Measurements from ENCODE around the gene ZFP14.
"Not testable (repeated sequence)": the region's sequence is repeated elsewhere in the genome, so short reads cannot be mapped to it uniquely, and the experiment has no call there.

Gene ZFP14

GRCh38 chr19:36329534-36329933 lies 49.5 kb downstream of the ZFP14 start:
- not testable (repeated sequence) for DNase-seq

GRCh38 chr19:36326649-36327048 lies 52.4 kb downstream of the ZFP14 start:
- DNase-seq: not testable (repeated sequence)

DNA sequence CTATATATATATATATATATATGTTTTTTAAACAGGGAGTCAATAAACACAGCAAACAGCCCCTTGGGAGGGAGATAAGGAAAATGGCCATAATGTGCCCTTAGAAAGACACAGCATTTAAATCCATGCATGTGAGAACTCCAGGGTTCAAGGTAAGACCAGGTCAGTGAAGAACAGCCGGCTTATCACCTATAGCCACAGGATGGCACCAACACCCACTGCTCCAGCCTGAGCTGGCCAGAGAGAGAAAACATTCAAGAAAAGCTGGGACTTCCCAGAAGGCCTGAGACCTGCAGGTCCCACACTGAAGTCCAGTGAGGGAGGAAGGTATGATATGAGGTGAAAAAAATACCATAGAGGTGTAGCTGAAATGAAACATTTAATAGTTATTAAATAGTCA lies 63.8 kb downstream of the ZFP14 start:
- not testable (repeated sequence) for DNase-seq

DNA sequence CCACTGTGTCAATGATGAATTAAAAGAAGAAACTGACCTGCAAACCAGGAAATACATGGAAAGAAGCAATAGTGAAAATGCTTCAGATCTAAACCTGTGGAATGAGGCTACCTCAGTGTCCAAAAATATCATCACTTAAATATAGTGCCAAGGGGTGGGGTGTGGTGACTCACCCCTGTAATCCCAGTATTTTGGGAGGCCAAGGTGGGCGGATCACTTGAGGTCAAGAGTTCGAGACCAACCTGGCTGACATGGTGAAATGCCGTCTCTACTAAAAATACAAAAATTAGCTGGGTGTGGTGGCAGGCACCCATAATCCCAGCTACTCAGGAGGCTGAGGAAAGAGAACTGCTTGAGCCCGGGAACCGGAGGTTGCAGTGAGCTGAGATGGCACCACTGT lies 64.9 kb downstream of the ZFP14 start:
- DNase-seq: not testable (repeated sequence)

DNA sequence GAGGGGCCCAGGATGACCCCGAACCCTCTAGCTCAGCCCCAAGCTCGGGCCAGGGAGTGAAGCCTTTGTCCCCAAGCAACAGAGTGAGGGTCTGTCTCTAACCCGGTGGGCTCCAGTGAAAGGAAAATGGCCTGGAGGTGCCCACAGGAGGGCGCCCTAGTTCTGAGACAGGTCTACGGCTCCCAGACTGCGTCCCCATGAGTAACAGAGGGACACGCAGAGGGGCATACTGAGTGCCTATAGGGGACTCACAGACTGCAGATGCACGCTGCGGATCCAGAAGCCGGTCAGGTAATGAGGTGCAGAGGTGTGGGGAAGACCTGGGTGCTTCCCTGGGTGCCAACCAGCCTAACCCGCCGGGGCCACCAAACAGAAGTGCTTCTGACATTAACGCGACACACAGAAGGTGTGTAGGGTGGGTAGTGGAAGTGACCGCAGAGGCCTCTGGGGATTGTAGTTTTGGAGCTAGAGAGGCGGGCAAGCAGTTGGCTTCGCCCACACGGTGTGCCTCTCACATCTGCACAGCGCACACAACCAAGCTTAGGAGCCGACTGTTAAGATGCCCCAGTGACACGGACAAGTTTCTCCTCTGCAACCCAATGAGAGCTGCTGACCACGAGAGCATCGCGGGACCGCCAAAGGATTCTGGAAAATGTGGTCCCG lies 67.8 kb downstream of the ZFP14 start:
- not testable (repeated sequence) for DNase-seq

DNA sequence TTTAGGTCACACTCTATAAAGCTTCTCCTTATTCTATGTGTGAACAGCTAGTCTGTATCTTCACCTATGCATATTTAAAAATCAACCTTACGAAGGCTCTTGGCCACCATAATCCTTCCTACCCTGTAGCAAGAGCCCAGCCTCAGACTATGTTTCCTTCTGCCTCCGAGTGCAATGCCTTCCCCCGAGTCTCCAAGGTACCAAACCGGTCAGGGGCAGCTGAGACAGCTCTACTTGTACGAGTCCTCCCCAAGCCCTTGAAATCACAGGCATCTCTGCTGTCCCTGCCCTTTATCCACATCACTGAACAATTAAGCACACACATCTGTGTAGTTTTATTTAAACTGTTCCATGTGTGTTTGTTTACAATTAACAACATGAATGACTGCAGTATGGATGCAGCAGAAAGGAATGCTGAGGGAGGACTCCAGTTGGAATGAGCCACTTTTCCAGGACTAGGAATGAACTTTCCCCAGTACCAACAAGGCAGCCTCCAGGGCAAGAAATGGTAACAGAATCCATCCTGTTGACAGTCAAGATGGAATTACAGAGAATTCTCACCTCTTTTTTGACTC lies 68.5 kb downstream of the ZFP14 start:
- DNase-seq: not testable (repeated sequence)

DNA sequence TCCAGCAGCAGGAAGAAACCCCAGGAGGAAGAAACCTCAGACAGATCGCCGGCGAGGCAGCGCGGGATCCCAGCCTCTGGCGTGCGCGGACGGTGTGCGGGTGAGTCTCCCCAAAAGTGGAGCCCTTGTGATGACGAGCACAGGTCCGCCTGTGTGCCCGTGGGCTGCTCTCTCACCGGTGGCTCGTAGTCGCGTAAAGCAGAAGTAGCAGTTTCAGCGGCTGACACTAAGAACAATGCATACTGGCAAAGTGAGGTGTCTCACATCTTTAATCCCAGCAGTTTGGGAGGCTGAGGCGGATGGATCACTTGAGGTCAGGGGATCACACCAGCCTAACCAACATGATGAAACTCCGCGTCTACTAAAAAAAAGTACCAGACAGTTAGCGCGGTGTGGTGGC lies 69.2 kb downstream of the ZFP14 start:
- DNase-seq: not testable (repeated sequence)

DNA sequence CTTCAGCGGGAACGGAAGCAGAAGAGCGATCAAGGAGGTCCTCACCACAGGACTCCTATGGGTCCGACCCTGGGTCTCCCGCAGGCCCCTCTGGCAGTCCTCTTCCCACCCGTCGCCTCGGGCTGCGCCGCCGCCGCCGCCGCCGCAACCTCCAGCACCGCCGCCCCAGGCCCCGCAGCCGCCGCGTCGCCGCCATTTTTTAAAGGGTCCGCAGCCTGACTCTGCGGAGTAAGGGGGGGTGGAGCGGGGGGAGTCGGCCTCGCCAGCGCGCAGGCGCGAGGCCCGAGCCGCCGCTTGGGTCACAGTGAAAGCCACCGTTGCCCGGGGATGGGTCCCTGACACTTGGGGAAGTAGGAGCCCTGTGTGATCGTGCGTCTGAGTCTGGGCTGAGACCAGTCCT lies 69.7 kb downstream of the ZFP14 start:
- not testable (repeated sequence) for DNase-seq

DNA sequence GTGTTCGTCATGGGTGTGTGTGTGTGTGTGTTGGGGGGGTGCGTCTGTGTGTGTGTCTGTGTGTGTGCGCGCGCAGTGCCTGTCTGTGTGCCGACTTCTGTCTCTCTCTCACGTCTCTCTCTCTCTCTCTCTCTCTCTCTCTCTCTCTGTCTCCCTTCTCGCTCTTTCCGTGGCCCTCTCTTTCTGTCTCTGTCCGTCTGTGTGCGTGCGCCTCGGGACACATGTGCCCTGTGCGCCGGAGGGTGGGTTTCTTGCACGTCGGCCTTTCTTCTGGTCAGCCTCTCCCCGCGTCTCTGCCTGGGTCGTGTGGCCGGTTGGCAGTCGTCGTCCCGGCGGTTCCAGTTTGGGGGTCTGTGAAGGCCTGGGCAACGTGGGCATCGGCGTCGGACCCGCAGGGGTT lies 86.7 kb downstream of the ZFP14 start:
- not testable (repeated sequence) for DNase-seq
